Breast epithelium (tissue), 3 donors: ENCODE results near the gene PTH1R.

ENCODE experiments used
- POLR2A ChIP-seq: fragments of 450-650 bp; IDR thresholded peaks from one replicate; pipeline ENCODE4 v1.6.1; 2016; ENCODE audit warnings: antibody characterized with exemption, mild to moderate bottlenecking, moderate library complexity
- TF ChIP-seq, protein P1 (sequence below), 3 donors: fragments of 450-650 bp; IDR thresholded peaks; one replicate each; pipeline ENCODE4 v1.5.1; 2016 to 2017; ENCODE audit warnings: antibody characterized with exemption in 3 of 3, mild to moderate bottlenecking in 3 of 3, moderate library complexity in 3 of 3

DNA sequence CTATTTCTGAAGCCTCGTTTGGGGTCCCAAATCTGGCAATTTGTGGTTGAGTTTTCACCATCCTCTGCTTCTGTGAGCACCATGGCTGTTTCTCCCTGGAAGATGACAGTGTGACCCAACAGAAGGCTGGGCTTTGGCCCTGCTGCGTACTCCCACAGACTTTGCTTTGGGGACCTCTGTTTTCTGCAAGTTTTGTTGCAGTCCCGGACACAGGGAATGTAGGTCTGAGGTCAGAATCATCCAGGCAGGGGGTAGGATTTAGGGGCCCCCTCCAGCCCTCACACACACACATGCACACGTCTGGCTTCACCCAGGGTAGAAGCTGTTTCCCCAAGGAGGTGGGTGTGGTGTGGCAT, 6.3 kb downstream of the PTH1R start:
- TF ChIP-seq, protein P1, sequence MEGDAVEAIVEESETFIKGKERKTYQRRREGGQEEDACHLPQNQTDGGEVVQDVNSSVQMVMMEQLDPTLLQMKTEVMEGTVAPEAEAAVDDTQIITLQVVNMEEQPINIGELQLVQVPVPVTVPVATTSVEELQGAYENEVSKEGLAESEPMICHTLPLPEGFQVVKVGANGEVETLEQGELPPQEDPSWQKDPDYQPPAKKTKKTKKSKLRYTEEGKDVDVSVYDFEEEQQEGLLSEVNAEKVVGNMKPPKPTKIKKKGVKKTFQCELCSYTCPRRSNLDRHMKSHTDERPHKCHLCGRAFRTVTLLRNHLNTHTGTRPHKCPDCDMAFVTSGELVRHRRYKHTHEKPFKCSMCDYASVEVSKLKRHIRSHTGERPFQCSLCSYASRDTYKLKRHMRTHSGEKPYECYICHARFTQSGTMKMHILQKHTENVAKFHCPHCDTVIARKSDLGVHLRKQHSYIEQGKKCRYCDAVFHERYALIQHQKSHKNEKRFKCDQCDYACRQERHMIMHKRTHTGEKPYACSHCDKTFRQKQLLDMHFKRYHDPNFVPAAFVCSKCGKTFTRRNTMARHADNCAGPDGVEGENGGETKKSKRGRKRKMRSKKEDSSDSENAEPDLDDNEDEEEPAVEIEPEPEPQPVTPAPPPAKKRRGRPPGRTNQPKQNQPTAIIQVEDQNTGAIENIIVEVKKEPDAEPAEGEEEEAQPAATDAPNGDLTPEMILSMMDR (IDR thresholded peaks at IDR 0.05) = no peak
- no peak for TF ChIP-seq POLR2A
